ENCODE data around the gene SIK3. TPM values are rescaled to one million over a fixed set of nuclear protein-coding genes. Genes with fewer than 3 reads are reported as not detected.

SIK3 gene
- total RNA-seq, 1 experiment from 2014 or later: 14.5 TPM

DNA sequence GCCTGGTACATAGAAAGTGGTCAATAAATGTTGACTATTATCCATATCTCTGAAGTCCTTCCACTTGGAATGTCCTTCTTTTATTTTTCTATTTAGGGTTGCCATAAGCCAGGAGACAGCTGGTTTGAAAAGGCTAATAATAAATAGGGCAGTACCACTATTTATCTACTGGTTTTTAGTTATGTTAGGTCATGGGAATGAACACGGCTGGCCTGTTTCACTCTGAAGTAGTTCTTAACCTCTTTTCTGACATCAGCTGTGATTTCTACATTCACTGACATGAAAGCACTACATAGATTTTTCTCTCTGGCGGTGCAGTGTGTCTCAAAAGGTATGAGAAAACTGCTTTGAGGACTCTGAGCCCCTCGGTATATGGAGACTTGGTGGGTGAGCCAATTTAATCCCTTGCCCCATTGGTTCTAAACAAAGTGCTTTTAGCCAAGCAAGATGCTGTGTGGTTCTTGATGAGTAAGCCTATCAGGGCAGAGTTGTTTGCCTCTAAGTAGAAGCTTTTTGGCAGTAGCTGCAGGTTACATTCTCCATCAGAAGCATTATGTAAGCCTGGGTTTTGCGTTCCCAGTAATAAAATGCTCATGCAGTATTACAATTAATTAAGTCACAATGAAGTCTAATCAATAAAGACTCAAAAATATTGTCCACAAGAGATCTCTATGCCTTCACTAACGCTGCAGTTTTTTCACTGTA is 212.1 kb downstream of the SIK3 start:
- no peaks in the 10 kb centered on the region for H3K9me3 ChIP-seq (ENCODE audit: low read length)
- ChIA-PET POLR2A (ENCODE audit: unreplicated experiment) (no interaction called here), CTCF (no interaction called here)
- H3K4me2 ChIP-seq (ENCODE audit: low read length): no peak overlapping the region
- H3K27me3 ChIP-seq (ENCODE audit: low read length): no peaks in the 10 kb centered on the region
- no peaks in the 10 kb centered on the region for H3K36me3 ChIP-seq (ENCODE audit: low read depth, low read length)
- no TSS peak for BruUV-seq (replicated peaks)
- DNase-seq: no peak
- no peak overlapping the region for H2AFZ ChIP-seq (ENCODE audit: low read length)
- H3K9ac ChIP-seq (ENCODE audit: low read length): no peak overlapping the region
- H3K27ac ChIP-seq (ENCODE audit: low read length): no peak overlapping the region
- H3K9me2 ChIP-seq (replicated peaks; ENCODE audit: low read length): no peaks in the 10 kb centered on the region
- TF ChIP-seq EZH2 (IDR thresholded peaks at IDR 0.05; ENCODE audit: low read length, unreplicated experiment): no peak
- intact Hi-C loops (cut with micrococcal nuclease): loop anchor here (10.0 kb wide), 1 partner anchor 129 kb away; no protein-coding TSS in a partner anchor
- no peaks in the 10 kb centered on the region for H3F3A ChIP-seq (ENCODE audit: low read length, unreplicated experiment)
- H4K20me1 ChIP-seq (ENCODE audit: low read length): no peaks in the 10 kb centered on the region
- H3K4me3 ChIP-seq (ENCODE audit: low read length): no peak overlapping the region
- no peaks in the 10 kb centered on the region for H3K79me2 ChIP-seq (ENCODE audit: low read length)
- H3K4me1 ChIP-seq (ENCODE audit: insufficient read depth, low read length): peaks cover 13% of the 10 kb centered on the region; the same call in 1 of the 2 replicates
- ATAC-seq: no peak

DNA sequence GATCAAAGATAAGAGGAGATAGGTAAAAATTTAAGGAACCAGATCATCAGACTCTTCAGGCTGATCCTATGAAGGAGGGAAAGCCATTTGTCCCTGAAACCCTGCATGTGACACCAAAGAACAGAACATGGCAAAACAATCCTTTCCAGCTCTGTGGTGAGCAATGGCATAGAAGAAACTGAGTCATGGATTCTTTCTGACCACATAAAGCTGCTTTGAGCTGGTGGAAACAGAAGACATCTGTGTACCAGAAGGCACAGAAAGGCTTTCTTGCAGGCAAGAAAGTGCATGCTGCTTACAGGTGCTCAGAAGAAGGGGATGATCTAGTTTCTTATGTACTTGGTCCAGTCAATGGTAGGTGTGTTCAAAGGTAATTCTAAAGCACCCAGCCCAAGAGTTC is 215.8 kb downstream of the SIK3 start:
- H3K27me3 ChIP-seq (ENCODE audit: low read length): no peaks in the 10 kb centered on the region
- peak; percentile 32 for DNase-seq
- no TSS peak for BruUV-seq (replicated peaks)
- no peaks in the 10 kb centered on the region; the same call in 1 of the 2 replicates for H3K4me1 ChIP-seq (ENCODE audit: insufficient read depth, low read length)
- intact Hi-C loops (cut with micrococcal nuclease): loop anchor here (5.0 to 10.0 kb wide), 2 partner anchors 35 to 132 kb away; no protein-coding TSS in a partner anchor
- H3K9ac ChIP-seq (ENCODE audit: low read length): no peak overlapping the region
- no peak overlapping the region for H3K4me3 ChIP-seq (ENCODE audit: low read length)
- no peaks in the 10 kb centered on the region for H4K20me1 ChIP-seq (ENCODE audit: low read length)
- H3K9me2 ChIP-seq (replicated peaks; ENCODE audit: low read length): no peaks in the 10 kb centered on the region
- H3K9me3 ChIP-seq (ENCODE audit: low read length): no peaks in the 10 kb centered on the region
- H2AFZ ChIP-seq (ENCODE audit: low read length): no peak overlapping the region
- H3K36me3 ChIP-seq (ENCODE audit: low read depth, low read length): no peaks in the 10 kb centered on the region
- H3K4me2 ChIP-seq (ENCODE audit: low read length): no peak overlapping the region
- POLR2A ChIA-PET (ENCODE audit: unreplicated experiment): no interaction called here
- no peak overlapping the region for H3K27ac ChIP-seq (ENCODE audit: low read length)
- H3F3A ChIP-seq (ENCODE audit: low read length, unreplicated experiment): no peaks in the 10 kb centered on the region
- TF ChIP-seq, protein P1, sequence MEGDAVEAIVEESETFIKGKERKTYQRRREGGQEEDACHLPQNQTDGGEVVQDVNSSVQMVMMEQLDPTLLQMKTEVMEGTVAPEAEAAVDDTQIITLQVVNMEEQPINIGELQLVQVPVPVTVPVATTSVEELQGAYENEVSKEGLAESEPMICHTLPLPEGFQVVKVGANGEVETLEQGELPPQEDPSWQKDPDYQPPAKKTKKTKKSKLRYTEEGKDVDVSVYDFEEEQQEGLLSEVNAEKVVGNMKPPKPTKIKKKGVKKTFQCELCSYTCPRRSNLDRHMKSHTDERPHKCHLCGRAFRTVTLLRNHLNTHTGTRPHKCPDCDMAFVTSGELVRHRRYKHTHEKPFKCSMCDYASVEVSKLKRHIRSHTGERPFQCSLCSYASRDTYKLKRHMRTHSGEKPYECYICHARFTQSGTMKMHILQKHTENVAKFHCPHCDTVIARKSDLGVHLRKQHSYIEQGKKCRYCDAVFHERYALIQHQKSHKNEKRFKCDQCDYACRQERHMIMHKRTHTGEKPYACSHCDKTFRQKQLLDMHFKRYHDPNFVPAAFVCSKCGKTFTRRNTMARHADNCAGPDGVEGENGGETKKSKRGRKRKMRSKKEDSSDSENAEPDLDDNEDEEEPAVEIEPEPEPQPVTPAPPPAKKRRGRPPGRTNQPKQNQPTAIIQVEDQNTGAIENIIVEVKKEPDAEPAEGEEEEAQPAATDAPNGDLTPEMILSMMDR (conservative IDR thresholded peaks at IDR 0.05; ENCODE audit: low read depth, low read length): no peak
- TF ChIP-seq EZH2 (IDR thresholded peaks at IDR 0.05; ENCODE audit: low read length, unreplicated experiment) (no peak), EZH2phosphoT487 (IDR thresholded peaks at IDR 0.05; ENCODE audit: borderline replicate concordance, low read length) (no peak)
- ATAC-seq: no peak
- CTCF ChIA-PET: no interaction called here
- H3K79me2 ChIP-seq (ENCODE audit: low read length): no peaks in the 10 kb centered on the region

DNA sequence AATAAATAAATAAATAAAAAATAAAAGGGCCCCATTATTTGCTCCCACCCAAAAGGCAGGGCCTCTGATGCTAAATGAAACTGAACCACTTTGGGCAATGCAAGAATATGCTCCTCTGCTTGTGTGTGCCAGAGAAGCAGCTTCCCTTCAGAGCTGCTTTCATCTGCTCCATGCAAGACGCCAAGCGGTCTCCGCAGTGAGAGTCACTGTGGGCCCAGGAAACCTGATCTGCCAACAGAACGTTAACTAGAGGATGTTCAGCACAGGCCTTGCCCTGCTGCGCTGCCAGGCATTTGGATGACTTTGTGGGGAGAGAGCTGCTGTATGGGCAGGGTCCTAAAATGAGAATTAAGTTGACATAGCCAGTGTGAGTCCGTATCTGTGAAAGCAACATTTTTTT is 217.1 kb downstream of the SIK3 start:
- Histone ChIP-seq H3K36me3 (ENCODE audit: low read depth, low read length) (no peaks in the 10 kb centered on the region), H3K9me2 (replicated peaks; ENCODE audit: low read length) (no peaks in the 10 kb centered on the region), H4K20me1 (ENCODE audit: low read length) (no peaks in the 10 kb centered on the region), H3F3A (ENCODE audit: low read length, unreplicated experiment) (no peaks in the 10 kb centered on the region), H3K27me3 (ENCODE audit: low read length) (no peaks in the 10 kb centered on the region), H3K79me2 (ENCODE audit: low read length) (no peaks in the 10 kb centered on the region), H3K4me1 (ENCODE audit: insufficient read depth, low read length) (no peaks in the 10 kb centered on the region; the same call in 1 of the 2 replicates), H2AFZ (ENCODE audit: low read length) (no peak overlapping the region), H3K9me3 (ENCODE audit: low read length) (no peaks in the 10 kb centered on the region), H3K27ac (ENCODE audit: low read length) (no peak overlapping the region), H3K4me2 (ENCODE audit: low read length) (no peak overlapping the region), H3K4me3 (ENCODE audit: low read length) (no peak overlapping the region), H3K9ac (ENCODE audit: low read length) (no peak overlapping the region)
- CTCF ChIA-PET: interaction anchor here (0.6 kb wide), 1 partner anchor 257 kb away, joined by 10 read pairs; no protein-coding TSS in a partner anchor
- ATAC-seq: no peak
- POLR2A ChIA-PET (ENCODE audit: unreplicated experiment): no interaction called here
- no TSS peak for BruUV-seq (replicated peaks)
- no peak for DNase-seq
- TF ChIP-seq EZH2phosphoT487 (IDR thresholded peaks at IDR 0.05; ENCODE audit: borderline replicate concordance, low read length) (no peak), EZH2 (IDR thresholded peaks at IDR 0.05; ENCODE audit: low read length, unreplicated experiment) (no peak)
- TF ChIP-seq, protein P1 (conservative IDR thresholded peaks at IDR 0.05; ENCODE audit: low read depth, low read length): no peak
- intact Hi-C loops (cut with micrococcal nuclease): loop anchor here (5.0 to 10.0 kb wide), 2 partner anchors 36 to 134 kb away; no protein-coding TSS in a partner anchor
